ENCODE results near the gene FOCAD. TPM values are rescaled to one million over a fixed set of nuclear protein-coding genes. Genes with fewer than 3 reads are reported as not detected.

Gene FOCAD
- total and polyA plus RNA-seq, 2 of the 8 experiments (the other 6 are each of a cell fraction or from before 2014, with no cell fraction given): 22.0 to 38.4 TPM

DNA sequence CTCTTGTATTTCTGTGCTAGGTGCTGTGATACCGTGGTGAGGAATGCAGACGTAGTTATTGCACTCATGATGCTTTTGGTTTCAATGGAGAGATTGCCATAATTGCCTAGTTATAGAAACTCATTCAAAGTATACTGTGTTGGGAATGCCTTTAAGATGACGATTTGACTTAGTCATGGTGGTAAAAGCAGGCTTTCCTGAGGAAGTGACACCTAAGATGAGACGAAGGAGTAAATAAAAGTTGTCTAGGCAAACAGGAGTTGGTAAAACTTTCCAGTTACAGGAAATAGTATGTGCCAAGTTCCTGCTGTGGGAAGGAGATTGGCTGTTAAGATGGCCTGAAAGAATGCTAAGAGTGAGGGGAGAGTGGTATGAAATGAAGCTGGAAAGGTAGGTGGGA lies 48.1 kb downstream of the FOCAD start:
- no peaks in the 10 kb centered on the region for H3K9me3 ChIP-seq (ENCODE audit: insufficient read depth in 2 of 2, low read depth in 1 of 2, low read length in 1 of 2)
- H2AFZ ChIP-seq (ENCODE audit: low read length): no peak overlapping the region
- no peak overlapping the region for H3K9ac ChIP-seq (replicated peaks in 1 of 4; ENCODE audit: extremely low read depth in 1 of 4, low read depth in 3 of 4, low read length in 3 of 4)
- no peak overlapping the region for H4K91ac ChIP-seq (replicated peaks; ENCODE audit: insufficient read length, low read length)
- POLR2A ChIA-PET (ENCODE audit: partially characterized antibody): no interaction called here
- no peak overlapping the region for H4K5ac ChIP-seq (ENCODE audit: insufficient read length, low read depth, low read length)
- no peak for TF ChIP-seq POLR2AphosphoS5 (IDR thresholded peaks at IDR 0.05; ENCODE audit: low read depth, low read length)
- TF ChIP-seq ZNF274 (IDR thresholded peaks at IDR 0.05; ENCODE audit: borderline replicate concordance, extremely low read depth, low read length): no peak
- TF ChIP-seq CBX8 (IDR thresholded peaks at IDR 0.05; ENCODE audit: borderline replicate concordance, low read depth, low read length): no peak
- TF ChIP-seq NANOG (IDR thresholded peaks at IDR 0.05; ENCODE audit: insufficient read depth, low read depth, low read length, poor library complexity, severe bottlenecking): no peak
- no peak for TF ChIP-seq PHF8 (conservative IDR thresholded peaks at IDR 0.05; ENCODE audit: low read depth, low read length)
- H3K4me3 ChIP-seq (ENCODE audit: extremely low read depth in 1 of 4, insufficient read depth in 2 of 4, low read depth in 3 of 4, low read length in 4 of 4): no peak overlapping the region
- H3K4me1 ChIP-seq (replicated peaks in 1 of 4; ENCODE audit: control insufficient read depth in 3 of 4, insufficient read depth in 4 of 4, low read length in 3 of 4): no peaks in the 10 kb centered on the region
- no peak overlapping the region for H3K56ac ChIP-seq (replicated peaks; ENCODE audit: insufficient read length, low read depth, low read length)
- H2BK15ac ChIP-seq (ENCODE audit: low read length): no peak overlapping the region
- DNase-seq (ENCODE audit: low read depth in 1 of 2, low spot score in 2 of 2) (no peak), FAIRE-seq (no peak)
- WGBS, 2 experiments (ENCODE audit: extremely low coverage in 1 of 2, insufficient coverage in 1 of 2, insufficient read length in 1 of 2, insufficient replicate concordance in 2 of 2, low coverage in 1 of 2, low lambda C conversion rate in 2 of 2, missing lambda C conversion rate in 1 of 2): 95% methylated on average over 4 of the region's 4 CpGs; no CpG with 5 or more reads in 1 of the 2 experiments
- H3K79me1 ChIP-seq (ENCODE audit: low read depth, low read length): no peaks in the 10 kb centered on the region
- H4K8ac ChIP-seq (ENCODE audit: extremely low read depth, insufficient read depth, low read length): no peak overlapping the region
- no peaks in the 10 kb centered on the region for H3K79me2 ChIP-seq (ENCODE audit: control insufficient read depth in 1 of 2, insufficient read depth in 2 of 2, low read length in 2 of 2)
- no peak overlapping the region for H2BK12ac ChIP-seq (ENCODE audit: low read depth, low read length)
- H2BK120ac ChIP-seq (replicated peaks; ENCODE audit: low read depth, low read length): no peak overlapping the region
- H2BK20ac ChIP-seq (ENCODE audit: low read length): no peak overlapping the region; the same call in 1 of the 2 replicates
- H3K27me3 ChIP-seq (replicated peaks in 1 of 4; ENCODE audit: control insufficient read depth in 3 of 4, extremely low read depth in 1 of 4, insufficient read depth in 3 of 4, low read length in 3 of 4): no peaks in the 10 kb centered on the region
- H2AK5ac ChIP-seq (ENCODE audit: low read depth, low read length): no peak overlapping the region
- H3K36me3 ChIP-seq (ENCODE audit: control insufficient read depth in 2 of 4, insufficient read depth in 4 of 4, low read length in 3 of 4): no peaks in the 10 kb centered on the region
- no peak overlapping the region for H3K4me2 ChIP-seq (ENCODE audit: insufficient read depth in 1 of 2, low read depth in 2 of 2, low read length in 2 of 2)
- no peak overlapping the region for H3K27ac ChIP-seq (ENCODE audit: low read depth, low read length)
- H3K18ac ChIP-seq (ENCODE audit: extremely low read depth, low read length): no peak overlapping the region
- no peaks in the 10 kb centered on the region for H4K20me1 ChIP-seq (replicated peaks in 1 of 2; ENCODE audit: control insufficient read depth in 1 of 2, insufficient read depth in 2 of 2, low read length in 2 of 2)
- H3K4ac ChIP-seq (replicated peaks; ENCODE audit: insufficient read length, low read depth, low read length): no peak overlapping the region
- CTCF ChIA-PET (ENCODE audit: partially characterized antibody): no interaction called here
- no peak overlapping the region for H2BK5ac ChIP-seq (ENCODE audit: low read depth, low read length)
- H3K14ac ChIP-seq (ENCODE audit: insufficient read length): no peak overlapping the region
- H3K23ac ChIP-seq (ENCODE audit: insufficient read length): no peak overlapping the region
- peaks cover 2% of the 10 kb centered on the region; the same call in 1 of the 2 replicates for H3K23me2 ChIP-seq (ENCODE audit: low read depth, low read length)

Data from H1 (cell line).